SK-N-SH (cell line): ENCODE measurements around the gene ADPRHL1. TPM values are rescaled to one million over a fixed set of nuclear protein-coding genes. Genes with fewer than 3 reads are reported as not detected.
A peak's percentile ranks its signal among the peaks of the same experiment; 100 is the strongest.
"Not testable (repeated sequence)": the region's sequence is repeated elsewhere in the genome, so short reads cannot be mapped to it uniquely, and the experiment has no call there.

Experiments
- CTCF ChIA-PET: fragments of 300-600, 350-600 bp; formaldehyde crosslinking; extraction: SDS; loops from one replicate; lab custom pipeline; 2021; lab: Yijun Ruan, JAX
- POLR2A ChIA-PET: fragments of 350-600 bp; sonication (Branson Sonifier 250); formaldehyde crosslinking; extraction: SDS; loops from one replicate; lab custom pipeline; 2020; ENCODE audit warnings: antibody characterized with exemption, inconsistent platforms; lab: Yijun Ruan, JAX
- DNase-seq: peaks from one replicate; pipeline ENCODE4 v3.0.0; 2012
- H2AFZ ChIP-seq: fragments of 200-600 bp; sonication (generic); 2 replicates; pipeline ENCODE4 v1.8.1; 2016; ENCODE audit warnings: antibody characterized with exemption, mild to moderate bottlenecking, low read depth
- H3F3A ChIP-seq: fragments of 200-600 bp; sonication (generic); replicated peaks from 2 replicates; pipeline ENCODE3; 2016; ENCODE audit warnings: antibody characterized with exemption, mild to moderate bottlenecking; ENCODE audit not compliant: insufficient read depth
- H3K27ac ChIP-seq, 2 experiments: fragments of 200-500 bp in 1 of 2; fragments of 200-600 bp in 1 of 2; sonication (Bioruptor generic) in 1 of 2; sonication (generic), shearing (Covaris generic) in 1 of 2; 2 replicates each; pipeline versions ENCODE4 v1.5.1 to v1.6.1; 2014 to 2016; ENCODE audit warnings: low read depth in 2 of 2, inconsistent platforms in 1 of 2, low read length in 1 of 2, mild to moderate bottlenecking in 1 of 2, mixed read lengths in 1 of 2
- H3K27me3 ChIP-seq: fragments of 200-600 bp; sonication (generic), shearing (Covaris generic); 2 replicates; pipeline ENCODE4 v1.6.1; 2016; ENCODE audit warnings: mixed run types; ENCODE audit not compliant: insufficient read depth
- H3K36me3 ChIP-seq, 2 experiments: fragments of 200-500 bp in 1 of 2; fragments of 200-600 bp in 1 of 2; sonication (Bioruptor generic) in 1 of 2; sonication (generic) in 1 of 2; replicated peaks in 1 of 2; 2 replicates each; pipeline versions ENCODE3 to v1.5.1; 2014 to 2016; ENCODE audit warnings: low read length in 1 of 2, mild to moderate bottlenecking in 1 of 2; ENCODE audit not compliant: insufficient read depth in 2 of 2, control insufficient read depth in 1 of 2
- H3K4me1 ChIP-seq, 2 experiments: fragments of 200-500 bp in 1 of 2; fragments of 200-600 bp in 1 of 2; sonication (Bioruptor generic) in 1 of 2; sonication (generic), shearing (Covaris generic) in 1 of 2; 2 replicates each; pipeline versions ENCODE4 v1.5.1 to v1.6.1; 2014 to 2016; ENCODE audit warnings: low read depth in 1 of 2, low read length in 1 of 2, mixed run types in 1 of 2; ENCODE audit not compliant: insufficient read depth in 2 of 2, control insufficient read depth in 1 of 2
- H3K4me2 ChIP-seq: fragments of 200-600 bp; sonication (generic), shearing (Covaris generic); 2 replicates; pipeline ENCODE4 v1.6.1; 2017; ENCODE audit warnings: mixed run types
- H3K4me3 ChIP-seq, 2 experiments: fragments of 200-500 bp in 1 of 2; fragments of 200-600 bp in 1 of 2; sonication (Bioruptor generic) in 1 of 2; sonication (generic), shearing (Covaris generic) in 1 of 2; 2 replicates each; pipeline versions ENCODE4 v1.5.1 to v1.8.1; 2014 to 2016; ENCODE audit warnings: low read depth in 2 of 2, inconsistent platforms in 1 of 2, low read length in 1 of 2, mild to moderate bottlenecking in 1 of 2, mixed read lengths in 1 of 2, moderate library complexity in 1 of 2
- H3K79me2 ChIP-seq: fragments of 200-600 bp; sonication (generic); 2 replicates; pipeline ENCODE4 v1.8.1; 2017; ENCODE audit warnings: mild to moderate bottlenecking; ENCODE audit not compliant: insufficient read depth
- H3K9ac ChIP-seq: fragments of 200-600 bp; sonication (generic); 2 replicates; pipeline ENCODE4 v1.6.1; 2017; ENCODE audit warnings: mixed run types
- H3K9me2 ChIP-seq: fragments of 200-600 bp; sonication (generic); 2 replicates; pipeline ENCODE4 v1.6.1; 2017; ENCODE audit warnings: mixed run types
- H3K9me3 ChIP-seq: fragments of 200-600 bp; sonication (generic); 2 replicates; pipeline ENCODE4 v1.6.1; 2017; ENCODE audit warnings: mixed run types, mild to moderate bottlenecking, moderate library complexity
- H4K20me1 ChIP-seq: fragments of 200-600 bp; sonication (generic); 2 replicates; pipeline ENCODE4 v1.6.1; 2017; ENCODE audit warnings: mild to moderate bottlenecking, mixed run types; ENCODE audit not compliant: insufficient read depth
- CHD2 ChIP-seq: fragments of 150-350 bp; IDR thresholded peaks from 2 replicates; pipeline ENCODE4 v1.6.1; 2018; ENCODE audit warnings: low read length; ENCODE audit not compliant: partially characterized antibody
- EP300 ChIP-seq, 2 experiments: IDR thresholded peaks; 2 replicates each; pipeline versions ENCODE4 v1.4.0 to v1.6.1; 2012; ENCODE audit warnings: borderline replicate concordance in 1 of 2, low read depth in 1 of 2, low read length in 1 of 2
- FOSL2 ChIP-seq: IDR thresholded peaks from 2 replicates; pipeline ENCODE4 v1.4.0; 2012; ENCODE audit warnings: low read depth, mild to moderate bottlenecking, moderate library complexity, borderline replicate concordance
- FOXM1 ChIP-seq: IDR thresholded peaks from 2 replicates; pipeline ENCODE4 v1.4.0; 2012; ENCODE audit warnings: low read depth, mild to moderate bottlenecking
- GABPA ChIP-seq: IDR thresholded peaks from 2 replicates; pipeline ENCODE4 v1.4.0; 2012; ENCODE audit warnings: low read depth, mild to moderate bottlenecking
- JUND ChIP-seq: IDR thresholded peaks from 2 replicates; pipeline ENCODE4 v1.4.0; 2012
- RCOR1 ChIP-seq: fragments of 150-350 bp; IDR thresholded peaks from 2 replicates; pipeline ENCODE4 v1.6.1; 2017; ENCODE audit warnings: antibody characterized with exemption, low read length
- RXRA ChIP-seq: IDR thresholded peaks from 2 replicates; pipeline ENCODE4 v1.4.0; 2012; ENCODE audit warnings: low read depth, mild to moderate bottlenecking, borderline replicate concordance
- TEAD4 ChIP-seq: IDR thresholded peaks from 2 replicates; pipeline ENCODE4 v1.4.0; 2012; ENCODE audit warnings: mild to moderate bottlenecking, borderline replicate concordance; ENCODE audit not compliant: insufficient read depth
- WGBS: methylation state at CpG from one replicate; pipeline ENCODE4 v1.1.6; 2017; ENCODE audit warnings: low lambda C conversion rate; 5-methylcytosine and 5-hydroxymethylcytosine counted together
- polyA plus RNA-seq, 3 experiments: library from polyadenylated mRNA; depleted of rRNA; stranded (reverse); fragments of >200 nt; gene quantifications; 2 replicates each; pipeline ENCODE4 v1.2.3, GENCODE V29; 2012
- TF ChIP-seq, protein P1 (sequence below): IDR thresholded peaks from 2 replicates; pipeline ENCODE4; 2012
- TF ChIP-seq, protein P2 (sequence below): fragments of 200-600 bp; sonication (generic); IDR thresholded peaks from 2 replicates; pipeline ENCODE4 v1.6.1; 2017; ENCODE audit warnings: antibody characterized with exemption, mild to moderate bottlenecking, moderate library complexity
- TF ChIP-seq, protein P3 (sequence below): IDR thresholded peaks from 2 replicates; pipeline ENCODE4 v1.4.0; 2012; ENCODE audit warnings: low read depth, borderline replicate concordance
- TF ChIP-seq, protein P4 (sequence below): IDR thresholded peaks from 2 replicates; pipeline ENCODE4 v1.6.1; 2012; ENCODE audit warnings: mild to moderate bottlenecking, low read depth, low read length, moderate library complexity
- TF ChIP-seq, protein P5 (sequence below): fragments of 150-350 bp; IDR thresholded peaks from 2 replicates; pipeline ENCODE4 v1.6.1; 2017; ENCODE audit warnings: antibody characterized with exemption, low read length, low read depth, borderline replicate concordance

ADPRHL1 gene
- polyA plus RNA-seq, 1 of the 3 experiments (the other 2 are of a cell fraction), result 1.0 TPM

DNA sequence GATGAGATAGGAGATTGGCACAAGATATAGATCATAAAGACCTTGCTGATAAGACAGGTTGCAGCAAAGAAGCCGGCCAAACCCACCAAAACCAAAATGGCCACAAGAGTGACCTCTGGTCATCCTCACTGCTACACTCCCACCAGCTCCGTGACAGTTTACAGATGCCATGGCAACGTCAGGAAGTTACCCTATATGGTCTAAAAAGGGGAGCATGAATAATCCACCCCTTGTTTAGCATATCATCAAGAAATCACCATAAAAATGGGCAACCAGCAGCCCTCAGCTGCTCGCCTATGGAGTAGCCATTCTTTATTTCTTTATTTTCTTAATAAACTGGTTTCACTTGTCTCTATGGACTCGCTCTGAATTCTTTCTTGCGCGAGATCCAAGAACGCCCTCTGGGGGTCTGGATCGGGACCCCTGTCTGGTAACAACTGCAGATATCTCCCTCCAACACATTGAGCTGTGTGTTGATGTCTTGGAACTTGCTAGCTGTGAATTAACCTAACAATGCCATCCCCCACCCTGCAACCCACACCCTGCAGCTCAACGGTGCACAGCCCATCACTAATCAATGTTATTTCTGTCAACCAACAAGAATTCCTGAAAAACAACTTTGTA, 62.3 kb downstream of the ADPRHL1 start:
- TF ChIP-seq RXRA (no peak), GABPA (no peak), FOSL2 (no peak), EP300 (IDR thresholded peaks at IDR 0.05; ENCODE audit: borderline replicate concordance in 1 of 2, low read depth in 1 of 2, low read length in 1 of 2) (no peak), JUND (no peak), RCOR1 (no peak), TEAD4 (no peak), FOXM1 (no peak), CHD2 (no peak)
- TF ChIP-seq, protein P1, sequence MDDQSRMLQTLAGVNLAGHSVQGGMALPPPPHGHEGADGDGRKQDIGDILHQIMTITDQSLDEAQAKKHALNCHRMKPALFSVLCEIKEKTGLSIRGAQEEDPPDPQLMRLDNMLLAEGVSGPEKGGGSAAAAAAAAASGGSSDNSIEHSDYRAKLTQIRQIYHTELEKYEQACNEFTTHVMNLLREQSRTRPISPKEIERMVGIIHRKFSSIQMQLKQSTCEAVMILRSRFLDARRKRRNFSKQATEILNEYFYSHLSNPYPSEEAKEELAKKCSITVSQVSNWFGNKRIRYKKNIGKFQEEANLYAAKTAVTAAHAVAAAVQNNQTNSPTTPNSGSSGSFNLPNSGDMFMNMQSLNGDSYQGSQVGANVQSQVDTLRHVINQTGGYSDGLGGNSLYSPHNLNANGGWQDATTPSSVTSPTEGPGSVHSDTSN, result no peak
- TF ChIP-seq, protein P2, sequence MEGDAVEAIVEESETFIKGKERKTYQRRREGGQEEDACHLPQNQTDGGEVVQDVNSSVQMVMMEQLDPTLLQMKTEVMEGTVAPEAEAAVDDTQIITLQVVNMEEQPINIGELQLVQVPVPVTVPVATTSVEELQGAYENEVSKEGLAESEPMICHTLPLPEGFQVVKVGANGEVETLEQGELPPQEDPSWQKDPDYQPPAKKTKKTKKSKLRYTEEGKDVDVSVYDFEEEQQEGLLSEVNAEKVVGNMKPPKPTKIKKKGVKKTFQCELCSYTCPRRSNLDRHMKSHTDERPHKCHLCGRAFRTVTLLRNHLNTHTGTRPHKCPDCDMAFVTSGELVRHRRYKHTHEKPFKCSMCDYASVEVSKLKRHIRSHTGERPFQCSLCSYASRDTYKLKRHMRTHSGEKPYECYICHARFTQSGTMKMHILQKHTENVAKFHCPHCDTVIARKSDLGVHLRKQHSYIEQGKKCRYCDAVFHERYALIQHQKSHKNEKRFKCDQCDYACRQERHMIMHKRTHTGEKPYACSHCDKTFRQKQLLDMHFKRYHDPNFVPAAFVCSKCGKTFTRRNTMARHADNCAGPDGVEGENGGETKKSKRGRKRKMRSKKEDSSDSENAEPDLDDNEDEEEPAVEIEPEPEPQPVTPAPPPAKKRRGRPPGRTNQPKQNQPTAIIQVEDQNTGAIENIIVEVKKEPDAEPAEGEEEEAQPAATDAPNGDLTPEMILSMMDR, result no peak
- TF ChIP-seq, protein P3, sequence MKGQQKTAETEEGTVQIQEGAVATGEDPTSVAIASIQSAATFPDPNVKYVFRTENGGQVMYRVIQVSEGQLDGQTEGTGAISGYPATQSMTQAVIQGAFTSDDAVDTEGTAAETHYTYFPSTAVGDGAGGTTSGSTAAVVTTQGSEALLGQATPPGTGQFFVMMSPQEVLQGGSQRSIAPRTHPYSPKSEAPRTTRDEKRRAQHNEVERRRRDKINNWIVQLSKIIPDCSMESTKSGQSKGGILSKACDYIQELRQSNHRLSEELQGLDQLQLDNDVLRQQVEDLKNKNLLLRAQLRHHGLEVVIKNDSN, result no peak
- TF ChIP-seq, protein P4, sequence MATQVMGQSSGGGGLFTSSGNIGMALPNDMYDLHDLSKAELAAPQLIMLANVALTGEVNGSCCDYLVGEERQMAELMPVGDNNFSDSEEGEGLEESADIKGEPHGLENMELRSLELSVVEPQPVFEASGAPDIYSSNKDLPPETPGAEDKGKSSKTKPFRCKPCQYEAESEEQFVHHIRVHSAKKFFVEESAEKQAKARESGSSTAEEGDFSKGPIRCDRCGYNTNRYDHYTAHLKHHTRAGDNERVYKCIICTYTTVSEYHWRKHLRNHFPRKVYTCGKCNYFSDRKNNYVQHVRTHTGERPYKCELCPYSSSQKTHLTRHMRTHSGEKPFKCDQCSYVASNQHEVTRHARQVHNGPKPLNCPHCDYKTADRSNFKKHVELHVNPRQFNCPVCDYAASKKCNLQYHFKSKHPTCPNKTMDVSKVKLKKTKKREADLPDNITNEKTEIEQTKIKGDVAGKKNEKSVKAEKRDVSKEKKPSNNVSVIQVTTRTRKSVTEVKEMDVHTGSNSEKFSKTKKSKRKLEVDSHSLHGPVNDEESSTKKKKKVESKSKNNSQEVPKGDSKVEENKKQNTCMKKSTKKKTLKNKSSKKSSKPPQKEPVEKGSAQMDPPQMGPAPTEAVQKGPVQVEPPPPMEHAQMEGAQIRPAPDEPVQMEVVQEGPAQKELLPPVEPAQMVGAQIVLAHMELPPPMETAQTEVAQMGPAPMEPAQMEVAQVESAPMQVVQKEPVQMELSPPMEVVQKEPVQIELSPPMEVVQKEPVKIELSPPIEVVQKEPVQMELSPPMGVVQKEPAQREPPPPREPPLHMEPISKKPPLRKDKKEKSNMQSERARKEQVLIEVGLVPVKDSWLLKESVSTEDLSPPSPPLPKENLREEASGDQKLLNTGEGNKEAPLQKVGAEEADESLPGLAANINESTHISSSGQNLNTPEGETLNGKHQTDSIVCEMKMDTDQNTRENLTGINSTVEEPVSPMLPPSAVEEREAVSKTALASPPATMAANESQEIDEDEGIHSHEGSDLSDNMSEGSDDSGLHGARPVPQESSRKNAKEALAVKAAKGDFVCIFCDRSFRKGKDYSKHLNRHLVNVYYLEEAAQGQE, result no peak
- TF ChIP-seq, protein P5, sequence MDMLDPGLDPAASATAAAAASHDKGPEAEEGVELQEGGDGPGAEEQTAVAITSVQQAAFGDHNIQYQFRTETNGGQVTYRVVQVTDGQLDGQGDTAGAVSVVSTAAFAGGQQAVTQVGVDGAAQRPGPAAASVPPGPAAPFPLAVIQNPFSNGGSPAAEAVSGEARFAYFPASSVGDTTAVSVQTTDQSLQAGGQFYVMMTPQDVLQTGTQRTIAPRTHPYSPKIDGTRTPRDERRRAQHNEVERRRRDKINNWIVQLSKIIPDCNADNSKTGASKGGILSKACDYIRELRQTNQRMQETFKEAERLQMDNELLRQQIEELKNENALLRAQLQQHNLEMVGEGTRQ, result no peak
- TF ChIP-seq, all 33 proteins: peak for 0
- ChIA-PET CTCF (interaction anchor here (1.0 kb wide), 1 partner anchor 49 kb away, joined by 3 read pairs; no protein-coding TSS in a partner anchor), POLR2A (no interaction called here)
- no peaks in the 10 kb centered on the region for H4K20me1 ChIP-seq
- no peak overlapping the region for H2AFZ ChIP-seq
- 75% methylated on average over 9 of the region's 10 CpGs for WGBS
- no peak overlapping the region for H3K27ac ChIP-seq
- no peaks in the 10 kb centered on the region for H3K79me2 ChIP-seq
- H3K36me3 ChIP-seq, result peaks cover 0 to 6% of the 10 kb centered on the region in 2 experiments
- peak; percentile 1 for DNase-seq
- no peak overlapping the region for H3K4me3 ChIP-seq
- no peaks in the 10 kb centered on the region for H3K27me3 ChIP-seq
- no peaks in the 10 kb centered on the region for H3K9me2 ChIP-seq
- peaks cover 8% of the 10 kb centered on the region; the same call in 1 of the 2 replicates for H3K9me3 ChIP-seq
- no peak overlapping the region for H3K4me2 ChIP-seq
- H3K4me1 ChIP-seq, result peaks cover 0 to 9% of the 10 kb centered on the region in 2 experiments; a peak in 1 of 4 replicates
- H3F3A ChIP-seq, result no peaks in the 10 kb centered on the region
- no peak overlapping the region for H3K9ac ChIP-seq

DNA sequence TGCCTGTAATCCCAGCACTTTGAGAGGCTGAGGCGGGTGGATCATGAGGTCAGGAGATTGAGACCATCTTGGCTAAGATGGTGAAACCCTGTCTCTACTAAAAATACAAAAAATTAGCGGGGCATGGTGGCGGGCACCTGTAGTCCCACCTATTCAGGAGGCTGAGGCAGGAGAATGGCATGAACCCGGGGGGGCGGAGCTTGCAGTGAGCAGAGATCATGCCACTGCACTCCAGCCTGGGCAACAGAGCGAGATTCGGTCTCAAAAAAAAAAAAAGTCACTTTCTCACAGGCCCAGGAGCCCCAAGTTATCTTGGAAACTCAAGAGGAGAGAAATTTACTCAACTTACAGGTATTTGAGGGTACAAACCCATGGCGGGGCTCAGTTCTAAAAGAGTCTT, 63.7 kb downstream of the ADPRHL1 start:
- H3K9me3 ChIP-seq, H3K27me3 ChIP-seq, H3K27ac ChIP-seq, DNase-seq, H3K79me2 ChIP-seq, H3K9ac ChIP-seq, H3K36me3 ChIP-seq, H3K9me2 ChIP-seq, H3K4me3 ChIP-seq, H3F3A ChIP-seq, POLR2A ChIA-PET, CTCF ChIA-PET, H2AFZ ChIP-seq, H4K20me1 ChIP-seq, H3K4me1 ChIP-seq, H3K4me2 ChIP-seq: not testable (repeated sequence)
- 78% methylated on average over 8 of the region's 8 CpGs for WGBS
